GM12865 (cell line): ENCODE results near the gene ARFGEF3.

ENCODE experiments used
- DNase-seq: peaks from one replicate; pipeline ENCODE4 v3.0.0; 2010; ENCODE audit warnings: low read depth
- H3K4me3 ChIP-seq: 2 replicates; pipeline ENCODE4 v1.5.1; 2011; ENCODE audit warnings: mild to moderate bottlenecking, low read depth, low read length, control low read depth
- CTCF ChIP-seq: IDR thresholded peaks from 2 replicates; pipeline ENCODE4 v1.5.1; 2011; ENCODE audit warnings: low read length, control low read depth, low read depth, inconsistent platforms; ENCODE audit not compliant: insufficient read depth; ENCODE audit errors: missing control alignments

The ARFGEF3 gene

GRCh38 chr6:138184230-138184629, 22.5 kb downstream of the ARFGEF3 start:
- no peak for DNase-seq
- no peak overlapping the region for H3K4me3 ChIP-seq
- no peak for TF ChIP-seq CTCF

GRCh38 chr6:138187156-138187555, 25.4 kb downstream of the ARFGEF3 start:
- DNase-seq, result no peak
- no peak overlapping the region for H3K4me3 ChIP-seq
- no peak for TF ChIP-seq CTCF

GRCh38 chr6:138188278-138188941, 26.7 kb downstream of the ARFGEF3 start:
- no peak for DNase-seq
- no peak overlapping the region for H3K4me3 ChIP-seq
- TF ChIP-seq CTCF, result no peak

GRCh38 chr6:138194287-138194686, 32.5 kb downstream of the ARFGEF3 start:
- DNase-seq, result no peak
- no peak for TF ChIP-seq CTCF
- H3K4me3 ChIP-seq, result no peak overlapping the region

- DNase-seq, result no peak
- TF ChIP-seq CTCF, result no peak
- no peak overlapping the region for H3K4me3 ChIP-seq
These were observed 34.5 kb downstream of the ARFGEF3 start for GRCh38 chr6:138196122-138196738.

GRCh38 chr6:138197570-138197969, 35.8 kb downstream of the ARFGEF3 start:
- TF ChIP-seq CTCF, result no peak
- DNase-seq, result no peak

GRCh38 chr6:138198430-138199091, 36.8 kb downstream of the ARFGEF3 start:
- H3K4me3 ChIP-seq, result no peak overlapping the region
- DNase-seq, result no peak

More at GRCh38 chr6:138197570-138197969, 35.8 kb downstream of the ARFGEF3 start:
- H3K4me3 ChIP-seq, result no peak overlapping the region

More at GRCh38 chr6:138198430-138199091, 36.8 kb downstream of the ARFGEF3 start:
- TF ChIP-seq CTCF, result no peak
